Measurements from ENCODE around the gene COLEC11. TPM values are rescaled to one million over a fixed set of nuclear protein-coding genes. Genes with fewer than 3 reads are reported as not detected.

Gene COLEC11
- total and polyA plus RNA-seq, 9 of the 15 experiments (the other 6 are each of a cell fraction or from before 2014, with no cell fraction given) = 0.32 to 4.3 (median 1.8) TPM

- TF ChIP-seq PHB (CRISPR knock-in tag; IDR thresholded peaks at IDR 0.05) = no peak
- TF ChIP-seq POLR2H (tag; IDR thresholded peaks at IDR 0.05; ENCODE audit: low read depth) = no peak
- no peak for TF ChIP-seq SNAPC5 (CRISPR knock-in tag; IDR thresholded peaks at IDR 0.05)
- no peak for TF ChIP-seq ZNF23 (CRISPR knock-in tag; IDR thresholded peaks at IDR 0.05)
- no peak for TF ChIP-seq ZNF3 (CRISPR knock-in tag; IDR thresholded peaks at IDR 0.05)
- TF ChIP-seq YY1 (IDR thresholded peaks at IDR 0.05; ENCODE audit: borderline replicate concordance in 1 of 3, control insufficient read depth in 1 of 3, extremely low read depth in 1 of 3, insufficient read depth in 3 of 3, insufficient read length in 1 of 3, insufficient replicate concordance in 2 of 3, low read depth in 1 of 3, low read length in 2 of 3) = no peak
- TF ChIP-seq MGA (IDR thresholded peaks at IDR 0.05) = peak; percentile 60; the same call in 1 of the 2 replicates
- no peak for TF ChIP-seq ZBED1 (IDR thresholded peaks at IDR 0.05)
- no peak for TF ChIP-seq ZZZ3 (IDR thresholded peaks at IDR 0.05)
- no peak for TF ChIP-seq FOXP4 (CRISPR knock-in tag; IDR thresholded peaks at IDR 0.05; ENCODE audit: borderline replicate concordance)
- no peak for TF ChIP-seq ZNF24 (IDR thresholded peaks at IDR 0.05)
- TF ChIP-seq GATA2 (CRISPR knock-in tag; IDR thresholded peaks at IDR 0.05) = no peak
These were observed 10.4 kb downstream of the COLEC11 start (continued) for GRCh38 chr2:3604991-3605961.
